GM18907 (cell line): ENCODE data around the gene TXLNB.
"Not testable (repeated sequence)": the region's sequence is repeated elsewhere in the genome, so short reads cannot be mapped to it uniquely, and the experiment has no call there.

Experiments used
- ATAC-seq: cut with Tn5 transposase; IDR thresholded peaks from one replicate; pipeline ENCODE4 v1.9.1; 2021; ENCODE audit warnings: mild to moderate bottlenecking, moderate library complexity; ENCODE audit not compliant: unreplicated experiment

The TXLNB gene

GRCh38 chr6:139313229-139313628 lies 21.4 kb upstream of the TXLNB start:
- no peak for ATAC-seq

- ATAC-seq: no peak
Observed at GRCh38 chr6:139311831-139312230, 20.0 kb upstream of the TXLNB start.

GRCh38 chr6:139308936-139309603 lies 17.3 kb upstream of the TXLNB start:
- ATAC-seq: no peak

- ATAC-seq: no peak
Observed at GRCh38 chr6:139308286-139308916, 16.6 kb upstream of the TXLNB start.

- ATAC-seq: no peak
Observed at GRCh38 chr6:139306291-139306981, 14.6 kb upstream of the TXLNB start.

GRCh38 chr6:139303185-139303584 lies 11.4 kb upstream of the TXLNB start:
- ATAC-seq: no peak

- ATAC-seq: no peak
Observed at GRCh38 chr6:139297921-139298320, 6.1 kb upstream of the TXLNB start.

GRCh38 chr6:139296927-139297326 lies 5.1 kb upstream of the TXLNB start:
- ATAC-seq: no peak

GRCh38 chr6:139295901-139296300 lies 4.1 kb upstream of the TXLNB start:
- no peak for ATAC-seq

- no peak for ATAC-seq
Observed at GRCh38 chr6:139294090-139294489, 2.3 kb upstream of the TXLNB start.

- ATAC-seq: not testable (repeated sequence)
Observed at GRCh38 chr6:139293230-139293629, 1.4 kb upstream of the TXLNB start.

GRCh38 chr6:139290787-139291311 lies 949 bp downstream of the TXLNB start:
- peak; percentile 85 for ATAC-seq

GRCh38 chr6:139289233-139289632 lies 2.6 kb downstream of the TXLNB start:
- ATAC-seq: no peak

GRCh38 chr6:139288496-139289040 lies 3.2 kb downstream of the TXLNB start:
- ATAC-seq: no peak

GRCh38 chr6:139287868-139288267 lies 3.9 kb downstream of the TXLNB start:
- no peak for ATAC-seq

GRCh38 chr6:139286438-139286837 lies 5.4 kb downstream of the TXLNB start:
- not testable (repeated sequence) for ATAC-seq

GRCh38 chr6:139285590-139285989 lies 6.2 kb downstream of the TXLNB start:
- ATAC-seq: no peak

- no peak for ATAC-seq
Observed at GRCh38 chr6:139284789-139285188, 7.0 kb downstream of the TXLNB start.

- ATAC-seq: no peak
Observed at GRCh38 chr6:139282684-139283083, 9.1 kb downstream of the TXLNB start.

- no peak for ATAC-seq
Observed at GRCh38 chr6:139278190-139278589, 13.6 kb downstream of the TXLNB start.

GRCh38 chr6:139277587-139277986 lies 14.2 kb downstream of the TXLNB start:
- ATAC-seq: no peak

GRCh38 chr6:139277161-139277560 lies 14.6 kb downstream of the TXLNB start:
- ATAC-seq: no peak
